NB4 (cell line): ENCODE results near the gene KLF7.

Source experiments
- DNase-seq: peaks from one replicate; pipeline ENCODE4 v3.0.0; 2010; ENCODE audit warnings: low read depth
- H3K4me3 ChIP-seq: one replicate; pipeline ENCODE4 v1.5.1; 2011; ENCODE audit warnings: mild to moderate bottlenecking, low read depth, low read length, moderate library complexity
- CTCF ChIP-seq: IDR thresholded peaks from one replicate; pipeline ENCODE4 v1.5.1; 2012; ENCODE audit warnings: low read depth, low read length
- MYC ChIP-seq: IDR thresholded peaks from 2 replicates; pipeline ENCODE4 v1.6.1; 2011; ENCODE audit warnings: low read depth, low read length
- POLR2A ChIP-seq: IDR thresholded peaks from 2 replicates; pipeline ENCODE4 v1.6.1; 2011; ENCODE audit warnings: mild to moderate bottlenecking; ENCODE audit not compliant: insufficient read length; ENCODE audit errors: extremely low read depth
- TF ChIP-seq, protein P1 (sequence below): IDR thresholded peaks from 2 replicates; pipeline ENCODE4 v1.6.1; 2011; ENCODE audit warnings: low read depth, low read length

KLF7 gene

DNA sequence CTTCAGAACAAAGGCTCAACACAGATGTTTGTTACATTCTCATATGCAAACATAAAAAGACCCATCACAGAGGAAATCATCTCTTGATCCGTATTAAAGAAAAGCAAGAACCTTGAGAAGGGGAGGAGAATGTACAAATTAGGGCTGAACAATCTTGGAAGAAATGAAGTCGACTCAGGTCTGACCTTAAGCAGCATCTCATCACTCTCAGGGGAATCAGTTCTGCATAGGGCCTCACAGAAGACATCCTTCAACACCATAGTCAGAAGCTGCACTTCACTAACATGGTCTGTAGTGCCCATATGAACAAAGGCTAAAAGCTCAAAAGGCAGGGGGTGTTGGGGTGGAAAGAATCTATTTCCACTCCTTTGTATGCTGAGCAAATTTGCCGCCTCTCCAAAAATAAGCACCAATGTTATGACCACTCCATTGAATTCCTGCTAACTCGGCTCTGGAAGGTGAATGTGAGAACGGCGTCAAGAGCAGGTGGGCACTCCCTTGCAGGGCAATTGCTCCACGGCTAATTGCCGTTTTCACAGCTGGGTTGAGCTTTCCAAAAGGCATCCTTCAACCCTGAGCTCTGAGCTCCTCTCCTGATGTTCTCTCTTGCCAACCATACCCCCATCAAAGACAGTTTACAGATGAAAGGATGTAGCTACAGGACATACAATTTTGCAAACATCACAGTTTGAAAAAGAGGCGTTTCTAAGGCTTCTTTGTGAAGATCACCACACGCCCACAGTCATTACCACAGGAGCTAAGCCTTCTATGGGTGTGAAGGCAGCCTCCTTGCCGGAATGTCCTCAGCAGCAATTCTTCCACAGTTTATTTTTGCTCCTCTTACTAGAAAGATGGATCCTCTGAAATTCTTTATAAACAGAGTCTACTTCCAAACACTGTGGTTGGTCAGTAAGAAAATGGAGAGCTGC lies 10.0 kb downstream of the KLF7 start:
- DNase-seq = no peak
- no peak overlapping the region for H3K4me3 ChIP-seq
- TF ChIP-seq CTCF (no peak), MYC (no peak), POLR2A (no peak)
- TF ChIP-seq, protein P1, sequence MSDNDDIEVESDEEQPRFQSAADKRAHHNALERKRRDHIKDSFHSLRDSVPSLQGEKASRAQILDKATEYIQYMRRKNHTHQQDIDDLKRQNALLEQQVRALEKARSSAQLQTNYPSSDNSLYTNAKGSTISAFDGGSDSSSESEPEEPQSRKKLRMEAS = no peak

DNA sequence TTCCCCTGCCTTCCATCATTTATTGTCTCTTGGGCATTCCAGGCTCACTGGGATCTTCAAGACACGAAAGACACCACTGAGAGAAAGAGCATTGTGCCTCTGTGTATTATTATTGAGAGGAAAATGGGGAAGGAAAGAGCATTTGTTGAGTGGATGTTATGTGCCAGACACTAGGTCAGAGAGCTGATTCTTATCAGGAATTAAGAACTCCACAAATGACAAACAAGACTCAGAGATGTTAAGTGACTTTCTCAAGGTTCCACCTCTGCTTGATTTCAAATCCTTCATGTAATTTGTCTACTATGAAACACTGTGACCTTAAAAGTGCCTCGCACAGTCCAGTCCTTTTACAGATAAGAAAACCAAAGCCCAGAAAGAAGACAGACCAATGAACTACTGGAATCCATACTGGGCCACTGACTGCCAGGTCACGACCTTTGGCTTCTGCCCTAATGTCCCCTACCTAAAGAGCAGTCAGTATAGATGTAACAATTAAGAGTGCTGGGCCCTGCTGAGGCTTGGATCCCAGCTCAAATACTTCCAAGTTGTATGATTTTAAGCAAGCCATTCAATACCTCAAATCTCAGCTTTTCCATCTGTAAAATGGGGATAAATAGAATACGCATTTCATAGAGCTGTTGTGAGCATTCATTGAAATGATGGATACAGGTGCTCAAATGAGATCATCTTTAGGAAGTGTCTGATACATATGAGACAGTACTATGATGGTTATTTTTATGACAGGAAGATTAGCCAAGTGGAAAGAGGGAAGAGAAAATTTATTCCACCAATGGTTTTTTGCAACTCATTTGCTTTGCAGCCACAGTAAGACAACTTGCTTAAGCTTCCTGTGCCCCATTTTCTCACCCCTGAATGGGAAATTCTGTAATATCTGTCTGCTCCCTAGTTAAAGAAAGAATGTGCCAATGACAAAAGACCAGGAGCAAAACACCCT lies 10.9 kb downstream of the KLF7 start:
- no peak overlapping the region for H3K4me3 ChIP-seq
- DNase-seq = no peak
- no peak for TF ChIP-seq POLR2A
- TF ChIP-seq CTCF = no peak
- TF ChIP-seq MYC = no peak
- TF ChIP-seq, protein P1 = no peak

- DNase-seq = no peak
- H3K4me3 ChIP-seq = no peak overlapping the region
- TF ChIP-seq CTCF (no peak), MYC (no peak), POLR2A (no peak)
- TF ChIP-seq, protein P1 = no peak
These were observed 12.3 kb downstream of the KLF7 start for GRCh38 chr2:207153266-207153975.

- no peak for TF ChIP-seq CTCF
- TF ChIP-seq, protein P1 = no peak
- TF ChIP-seq POLR2A = no peak
- no peak for TF ChIP-seq MYC
- no peak for DNase-seq
- no peak overlapping the region for H3K4me3 ChIP-seq
These were observed 14.7 kb downstream of the KLF7 start for GRCh38 chr2:207151048-207151447.

- no peak overlapping the region for H3K4me3 ChIP-seq
- no peak for TF ChIP-seq CTCF
- DNase-seq = peak; percentile 46
These were observed 15.5 kb downstream of the KLF7 start for GRCh38 chr2:207150284-207150683.
